SK-N-MC (cell line): Measurements from ENCODE around the gene ZNF256.

Experiments used
- EZH2 ChIP-seq: fragments of 200-600 bp; sonication (generic); IDR thresholded peaks from one replicate; pipeline ENCODE4 v1.6.1; 2017; ENCODE audit warnings: antibody characterized with exemption
- FOXP2 ChIP-seq: optimal IDR thresholded peaks from 2 replicates; pipeline ENCODE3; 2011; ENCODE audit warnings: mild to moderate bottlenecking, moderate library complexity; ENCODE audit not compliant: insufficient read depth; ENCODE audit errors: extremely low read length, control extremely low read depth
- POLR2AphosphoS5 ChIP-seq: IDR thresholded peaks from 2 replicates; pipeline ENCODE4 v1.6.1; 2012; ENCODE audit warnings: mild to moderate bottlenecking, low read depth, low read length, borderline replicate concordance

- TF ChIP-seq EZH2: no peak
- no peak for TF ChIP-seq POLR2AphosphoS5
- no peak for TF ChIP-seq FOXP2
Measured at GRCh38 chr19:57903618-57904184, 43.8 kb downstream of the ZNF256 start.
